GM23248 (cell line): ENCODE measurements around the gene SGMS1. TPM values are rescaled to one million over a fixed set of nuclear protein-coding genes. Genes with fewer than 3 reads are reported as not detected.

ENCODE experiments used
- DNase-seq: peaks from one replicate; pipeline ENCODE4 v3.0.0-alpha.2; 2015
- H2AFZ ChIP-seq: fragments of 200-600 bp; sonication (generic); 2 replicates; pipeline ENCODE4 v1.6.1; 2016; ENCODE audit warnings: antibody characterized with exemption
- H3F3A ChIP-seq: fragments of 200-600 bp; sonication (generic); 2 replicates; pipeline ENCODE4 v1.6.1; 2016; ENCODE audit warnings: mild to moderate bottlenecking, antibody characterized with exemption, mixed run types; ENCODE audit not compliant: insufficient read depth
- H3K27ac ChIP-seq: fragments of 200-600 bp; sonication (generic); 2 replicates; pipeline ENCODE4 v1.5.1; 2016; ENCODE audit warnings: mild to moderate bottlenecking
- H3K27me3 ChIP-seq: fragments of 200-600 bp; sonication (generic); replicated peaks from 2 replicates; pipeline ENCODE4 v1.6.1; 2016; ENCODE audit warnings: mild to moderate bottlenecking; ENCODE audit not compliant: insufficient read depth
- H3K36me3 ChIP-seq: fragments of 200-600 bp; sonication (generic); 2 replicates; pipeline ENCODE4 v1.6.1; 2016; ENCODE audit warnings: low read depth, mild to moderate bottlenecking
- H3K4me1 ChIP-seq: fragments of 200-600 bp; sonication (generic); 2 replicates; pipeline ENCODE4 v1.6.1; 2016; ENCODE audit warnings: mild to moderate bottlenecking; ENCODE audit not compliant: insufficient read depth
- H3K4me2 ChIP-seq: fragments of 200-600 bp; sonication (generic); one replicate; pipeline ENCODE4 v1.6.1; 2016; ENCODE audit warnings: mild to moderate bottlenecking; ENCODE audit not compliant: unreplicated experiment
- H3K4me3 ChIP-seq: fragments of 200-600 bp; sonication (generic); 2 replicates; pipeline ENCODE4 v1.5.1; 2016; ENCODE audit warnings: mild to moderate bottlenecking
- H3K79me2 ChIP-seq: fragments of 200-600 bp; sonication (generic); 2 replicates; pipeline ENCODE4 v1.6.1; 2016; ENCODE audit warnings: mild to moderate bottlenecking; ENCODE audit not compliant: insufficient read depth
- H3K9ac ChIP-seq: fragments of 200-600 bp; sonication (generic); 2 replicates; pipeline ENCODE4 v1.6.1; 2016; ENCODE audit warnings: mild to moderate bottlenecking
- H3K9me2 ChIP-seq: fragments of 200-600 bp; sonication (generic); 2 replicates; pipeline ENCODE4 v1.6.1; 2016; ENCODE audit warnings: mixed run types, mild to moderate bottlenecking, moderate library complexity; ENCODE audit not compliant: insufficient read depth
- H3K9me3 ChIP-seq: fragments of 200-600 bp; sonication (generic); one replicate; pipeline ENCODE4 v1.6.1; 2017; ENCODE audit warnings: low read depth
- H4K20me1 ChIP-seq: fragments of 200-600 bp; sonication (generic); 2 replicates; pipeline ENCODE4 v1.6.0; 2016; ENCODE audit not compliant: insufficient read depth
- EZH2 ChIP-seq: fragments of 200-600 bp; sonication (generic); IDR thresholded peaks from 2 replicates; pipeline ENCODE4 v1.6.1; 2018; ENCODE audit warnings: antibody characterized with exemption, mild to moderate bottlenecking; ENCODE audit not compliant: insufficient read depth, poor library complexity, severe bottlenecking
- EZH2phosphoT487 ChIP-seq: fragments of 200-600 bp; sonication (generic); IDR thresholded peaks from 2 replicates; pipeline ENCODE4 v1.6.1; 2018; ENCODE audit warnings: antibody characterized with exemption, moderate library complexity, mild to moderate bottlenecking, low read depth; ENCODE audit not compliant: insufficient read depth
- WGBS, 2 experiments: methylation state at CpG; one replicate each; pipeline ENCODE4 v1.1.6; 2015 to 2017; ENCODE audit warnings: low lambda C conversion rate in 2 of 2, low coverage in 1 of 2; ENCODE audit errors: missing lambda C conversion rate in 2 of 2; 5-methylcytosine and 5-hydroxymethylcytosine counted together
- in situ Hi-C: fragments of 300-500 bp; cut with MboI; formaldehyde crosslinking; loops from 2 replicates; pipeline ENCODE4 v1.15.0; 2020
- polyA plus RNA-seq: library from polyadenylated mRNA; unstranded; fragments of >200 nt; fragmentation: Nextera tagmentation; extraction: Ambion mirVana; gene quantifications from 2 replicates; pipeline ENCODE4 v1.2.1, GENCODE V29; 2016
- total RNA-seq: library from RNA; depleted of rRNA; stranded (reverse); fragments of >200 nt; shearing (Covaris generic); gene quantifications from 2 replicates; pipeline ENCODE4 v1.2.3, GENCODE V29; 2014

The SGMS1 gene
- total and polyA plus RNA-seq, 2 experiments from 2014 or later: 22.7 to 53.6 TPM

DNA sequence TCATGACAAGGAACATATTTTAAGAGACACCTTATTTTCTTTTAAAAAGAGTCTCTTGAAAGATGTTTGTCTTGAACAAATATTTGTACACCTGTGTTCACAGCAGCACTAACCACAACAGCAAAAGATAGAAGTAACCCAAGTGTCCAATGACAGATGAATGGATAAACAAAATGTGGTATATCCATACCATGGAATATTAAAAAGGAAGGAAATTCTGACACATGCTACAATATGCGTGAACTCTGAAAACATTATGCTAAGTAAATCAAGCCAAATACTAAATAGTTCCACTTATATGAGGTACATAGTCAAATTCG lies 17.8 kb downstream of the SGMS1 start:
- TF ChIP-seq EZH2 (no peak), EZH2phosphoT487 (no peak)
- no peaks in the 10 kb centered on the region for H4K20me1 ChIP-seq
- H3K79me2 ChIP-seq: peaks cover 43% of the 10 kb centered on the region
- no peak overlapping the region for H2AFZ ChIP-seq
- DNase-seq: no peak
- 96% methylated on average over 2 of the region's 2 CpGs for WGBS, 2 experiments
- in situ Hi-C loops: no loop called here
- peak overlapping the region; percentile 65 for H3K27ac ChIP-seq
- H3F3A ChIP-seq: peaks cover 43% of the 10 kb centered on the region
- H3K4me2 ChIP-seq: peak overlapping the region; percentile 64
- H3K4me3 ChIP-seq: no peak overlapping the region
- H3K9me2 ChIP-seq: no peaks in the 10 kb centered on the region
- no peaks in the 10 kb centered on the region for H3K9me3 ChIP-seq
- H3K36me3 ChIP-seq: no peaks in the 10 kb centered on the region
- H3K4me1 ChIP-seq: peaks cover 47% of the 10 kb centered on the region
- no peak overlapping the region for H3K9ac ChIP-seq
- no peaks in the 10 kb centered on the region for H3K27me3 ChIP-seq

DNA sequence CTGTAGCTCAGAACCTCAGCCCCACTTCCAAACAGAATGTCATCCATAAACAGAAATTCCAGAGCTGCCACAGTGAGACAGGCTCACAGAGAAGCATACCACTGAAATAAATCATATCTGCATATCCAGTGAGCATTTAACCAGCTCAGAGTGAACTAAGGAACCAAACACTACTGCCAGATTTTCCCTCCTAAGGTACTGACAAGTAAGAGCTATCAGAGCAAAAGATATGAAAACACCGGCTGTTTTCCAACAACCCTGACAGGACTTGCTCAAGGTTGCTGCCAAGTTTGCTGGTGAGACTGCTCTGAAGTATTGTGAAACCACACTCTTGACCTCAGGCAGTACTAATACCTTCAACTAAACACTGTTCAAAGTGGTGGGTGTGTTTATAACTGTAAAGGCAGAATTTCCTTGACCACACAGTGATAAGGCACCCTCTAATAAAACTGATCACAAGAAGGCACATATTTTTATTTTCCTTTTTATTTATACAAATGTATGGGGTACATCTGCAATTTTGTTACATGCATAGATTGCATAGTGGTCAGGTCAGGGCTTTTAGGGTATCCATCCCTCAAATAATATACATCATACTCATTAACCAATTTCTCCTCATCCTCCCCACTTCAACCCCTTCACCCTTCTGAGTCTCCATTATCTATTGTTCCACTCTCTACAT lies 18.3 kb downstream of the SGMS1 start:
- H3K4me1 ChIP-seq: peaks cover 52% of the 10 kb centered on the region
- peaks cover 48% of the 10 kb centered on the region for H3F3A ChIP-seq
- no peaks in the 10 kb centered on the region for H3K36me3 ChIP-seq
- TF ChIP-seq EZH2phosphoT487 (no peak), EZH2 (no peak)
- H3K9me3 ChIP-seq: no peaks in the 10 kb centered on the region
- H4K20me1 ChIP-seq: no peaks in the 10 kb centered on the region
- H3K4me3 ChIP-seq: peak overlapping the region; percentile 36
- no peak overlapping the region for H2AFZ ChIP-seq
- no peaks in the 10 kb centered on the region for H3K27me3 ChIP-seq
- peaks cover 40% of the 10 kb centered on the region for H3K79me2 ChIP-seq
- in situ Hi-C loops: no loop called here
- peak overlapping the region; percentile 64 for H3K4me2 ChIP-seq
- 0% methylated on average over 1 of the region's 1 CpG for WGBS, 2 experiments
- peak overlapping the region; percentile 65 for H3K27ac ChIP-seq
- DNase-seq: peak; percentile 90
- peak overlapping the region; percentile 29; the same call in 1 of the 2 replicates for H3K9ac ChIP-seq
- no peaks in the 10 kb centered on the region for H3K9me2 ChIP-seq

DNA sequence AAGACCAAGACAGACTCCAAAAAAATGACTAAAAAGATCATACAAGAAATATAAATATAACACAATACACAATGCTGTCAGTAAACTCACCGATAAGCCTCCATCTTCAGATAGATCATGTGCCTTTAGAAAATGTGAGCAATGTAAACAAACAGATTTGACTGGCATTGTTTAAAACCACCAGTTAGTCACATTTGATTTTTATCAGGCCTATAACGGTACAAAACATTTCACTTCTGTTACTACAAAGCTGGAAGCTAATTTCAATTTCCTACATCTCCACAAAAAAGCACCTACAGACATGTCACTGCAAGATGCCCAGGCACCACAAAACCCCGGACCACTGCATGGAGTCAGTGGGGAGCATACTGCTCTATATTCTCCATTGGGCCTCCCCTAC lies 18.9 kb downstream of the SGMS1 start:
- in situ Hi-C loops: no loop called here
- peak; percentile 55 for DNase-seq
- peak overlapping the region; percentile 29; the same call in 1 of the 2 replicates for H3K9ac ChIP-seq
- no peaks in the 10 kb centered on the region for H3K27me3 ChIP-seq
- peak overlapping the region; percentile 64 for H3K4me2 ChIP-seq
- no peaks in the 10 kb centered on the region for H3K36me3 ChIP-seq
- TF ChIP-seq EZH2 (no peak), EZH2phosphoT487 (no peak)
- H3K9me3 ChIP-seq: no peaks in the 10 kb centered on the region
- H3K9me2 ChIP-seq: no peaks in the 10 kb centered on the region
- H3K4me3 ChIP-seq: peak overlapping the region; percentile 36
- no peak overlapping the region for H2AFZ ChIP-seq
- peaks cover 34% of the 10 kb centered on the region for H3K79me2 ChIP-seq
- WGBS, 2 experiments: 7 to 8% methylated on average over 3 of the region's 3 CpGs
- H3F3A ChIP-seq: peaks cover 54% of the 10 kb centered on the region
- peak overlapping the region; percentile 65 for H3K27ac ChIP-seq
- no peaks in the 10 kb centered on the region for H4K20me1 ChIP-seq
- peaks cover 58% of the 10 kb centered on the region for H3K4me1 ChIP-seq

DNA sequence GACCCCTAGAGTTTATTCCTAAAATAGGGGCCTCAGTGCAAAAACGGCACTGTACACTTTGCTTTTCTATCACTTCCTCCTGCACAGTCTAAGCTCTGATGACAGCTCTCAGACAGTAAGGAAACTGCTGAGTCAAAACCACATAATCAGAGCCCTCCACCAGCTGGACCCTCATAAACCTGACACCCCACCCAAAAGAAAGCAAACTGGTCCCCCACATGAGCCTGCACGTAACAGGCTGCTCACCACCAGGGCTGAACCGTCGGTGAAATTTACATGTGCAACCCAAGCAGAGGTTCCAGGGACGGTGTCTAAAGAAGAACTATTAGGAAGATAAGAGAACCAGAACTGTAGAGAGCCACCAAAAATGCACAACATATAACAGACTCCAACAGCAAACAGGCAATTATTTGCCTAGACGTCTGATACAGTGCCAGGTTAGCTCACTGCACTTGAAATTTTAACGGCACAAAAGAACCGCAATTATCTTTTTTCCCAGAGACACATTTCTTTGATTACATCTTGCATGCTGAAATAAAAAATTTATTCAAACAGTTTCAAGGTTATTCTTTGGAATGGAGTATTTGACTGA lies 19.6 kb downstream of the SGMS1 start:
- peak; percentile 52 for DNase-seq
- Histone ChIP-seq H3K9ac (peak overlapping the region; percentile 29; the same call in 1 of the 2 replicates), H3K27me3 (no peaks in the 10 kb centered on the region), H3K9me2 (no peaks in the 10 kb centered on the region), H4K20me1 (no peaks in the 10 kb centered on the region), H3K27ac (peak overlapping the region; percentile 65), H3K4me1 (peaks cover 59% of the 10 kb centered on the region), H2AFZ (0 out of 2 replicates have a peak overlapping the region, but pooled peaks have one; percentile 7), H3F3A (peaks cover 61% of the 10 kb centered on the region), H3K4me2 (peak overlapping the region; percentile 64), H3K79me2 (peaks cover 29% of the 10 kb centered on the region), H3K4me3 (peak overlapping the region; percentile 36), H3K9me3 (no peaks in the 10 kb centered on the region), H3K36me3 (no peaks in the 10 kb centered on the region)
- in situ Hi-C loops: no loop called here
- 16 to 21% methylated on average over 8 of the region's 8 CpGs for WGBS, 2 experiments
- TF ChIP-seq EZH2 (no peak), EZH2phosphoT487 (no peak)
